HuH-7.5 (cell line): ENCODE measurements around the gene BMERB1.

Experiments
- DNase-seq: peaks from one replicate; pipeline ENCODE4 v3.0.0; 2011; ENCODE audit warnings: low spot score

The BMERB1 gene

GRCh38 chr16:15498427-15499175 is 64.2 kb downstream of the BMERB1 start:
- no peak for DNase-seq

GRCh38 chr16:15502041-15502725 is 67.8 kb downstream of the BMERB1 start:
- no peak for DNase-seq

DNA sequence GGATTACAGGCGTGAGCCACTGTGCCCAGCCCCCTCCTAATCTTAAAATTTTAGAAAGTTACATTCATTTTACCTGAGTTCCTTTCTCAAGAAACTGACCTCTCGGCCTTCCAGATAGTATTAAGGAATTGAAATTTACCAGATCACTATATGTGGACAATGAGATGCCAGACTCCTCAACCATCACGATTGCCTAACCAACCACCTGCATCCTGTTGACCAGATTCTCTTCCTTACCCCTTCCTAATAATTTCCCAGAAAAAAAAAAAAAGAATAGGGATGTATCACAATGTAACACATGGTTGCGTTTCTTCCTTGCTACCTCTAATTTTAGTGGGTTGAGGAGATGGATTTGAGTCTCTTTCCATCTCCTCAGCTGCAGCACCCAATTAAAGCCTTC is 72.1 kb downstream of the BMERB1 start:
- DNase-seq: no peak

DNA sequence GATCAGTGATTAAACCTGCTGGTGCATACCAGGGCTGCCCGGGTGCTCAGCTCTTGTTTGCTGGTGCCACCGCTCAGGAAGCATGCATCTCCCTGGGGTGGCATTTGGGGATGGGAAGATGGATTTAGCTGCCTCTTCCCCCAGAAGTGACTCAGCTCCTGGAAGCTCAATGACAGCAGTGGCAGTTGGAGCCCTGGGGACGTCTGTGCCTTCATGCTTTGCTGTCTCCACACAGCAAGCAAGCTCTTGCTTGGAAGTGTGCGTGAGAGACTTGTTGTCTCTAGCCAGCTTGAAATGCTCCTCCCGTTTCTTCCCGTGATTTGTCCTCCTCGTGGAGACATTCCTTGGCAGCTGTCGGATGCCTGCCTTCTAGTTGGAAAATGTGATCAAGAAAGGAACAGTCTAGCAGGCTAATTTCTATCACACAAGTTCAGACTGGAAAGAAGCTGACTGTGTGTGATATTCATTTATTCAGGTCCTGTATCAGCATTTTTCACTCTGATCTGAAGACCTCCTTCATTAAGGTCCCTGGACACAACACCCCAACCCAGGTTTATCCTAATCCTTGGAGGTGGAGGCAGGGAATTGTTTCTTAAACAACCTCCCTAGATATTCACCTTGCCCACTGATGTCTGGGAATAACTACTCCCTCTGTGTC is 73.0 kb downstream of the BMERB1 start:
- no peak for DNase-seq

- DNase-seq: no peak
These were observed 73.7 kb downstream of the BMERB1 start for GRCh38 chr16:15507959-15508627.

- no peak for DNase-seq
These were observed 74.7 kb downstream of the BMERB1 start for GRCh38 chr16:15509051-15509592.

DNA sequence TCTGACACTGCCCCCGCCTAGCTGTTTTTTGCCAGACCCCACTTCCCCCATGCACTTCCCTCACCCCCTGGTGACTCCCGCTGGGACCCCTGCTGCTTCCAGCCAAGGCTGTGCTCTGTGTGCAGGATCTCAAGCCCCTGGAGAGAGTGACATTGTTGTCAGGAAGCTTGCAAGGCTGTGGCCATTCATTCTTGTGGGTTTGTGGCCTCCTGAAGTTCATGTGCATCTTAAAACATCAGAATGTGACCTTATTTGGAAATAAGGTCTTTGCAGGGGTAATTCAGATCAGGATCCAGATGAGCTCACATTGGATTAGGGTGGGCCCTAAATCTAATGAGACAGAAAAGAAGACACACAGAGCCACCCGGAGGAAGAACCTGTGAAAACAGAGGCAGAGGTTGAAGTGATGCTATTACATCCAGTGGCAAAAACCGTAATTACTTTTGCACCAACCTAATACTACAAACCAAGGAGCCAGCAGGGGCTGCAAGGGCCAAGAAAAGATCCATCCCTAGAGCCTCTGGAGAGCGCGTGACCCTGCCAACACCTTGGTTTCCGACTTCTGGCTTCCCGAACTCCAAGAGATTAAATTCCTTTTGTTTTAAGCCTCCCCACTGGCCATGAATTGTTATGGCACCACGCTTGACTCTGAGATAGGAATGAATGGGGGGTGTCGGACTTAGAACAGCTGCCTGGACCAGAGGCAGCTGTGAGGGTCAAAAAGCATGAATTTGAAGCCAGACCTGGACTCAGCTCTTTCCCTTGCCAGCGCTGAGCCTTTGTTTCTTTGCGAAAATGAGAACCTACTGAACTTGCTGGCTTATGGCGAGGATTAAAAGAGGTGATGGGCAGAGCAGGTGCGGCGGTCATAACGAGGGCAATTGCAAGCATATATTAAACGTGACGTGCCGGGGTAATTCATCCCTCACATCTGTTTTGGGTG is 75.5 kb downstream of the BMERB1 start:
- no peak for DNase-seq

GRCh38 chr16:15510992-15511391 is 76.6 kb downstream of the BMERB1 start:
- no peak for DNase-seq

- DNase-seq: no peak
These were observed 77.5 kb downstream of the BMERB1 start for GRCh38 chr16:15511759-15512487.

GRCh38 chr16:15513156-15513555 is 78.8 kb downstream of the BMERB1 start:
- no peak for DNase-seq

- no peak for DNase-seq
These were observed 81.6 kb downstream of the BMERB1 start for GRCh38 chr16:15515992-15516391.

DNA sequence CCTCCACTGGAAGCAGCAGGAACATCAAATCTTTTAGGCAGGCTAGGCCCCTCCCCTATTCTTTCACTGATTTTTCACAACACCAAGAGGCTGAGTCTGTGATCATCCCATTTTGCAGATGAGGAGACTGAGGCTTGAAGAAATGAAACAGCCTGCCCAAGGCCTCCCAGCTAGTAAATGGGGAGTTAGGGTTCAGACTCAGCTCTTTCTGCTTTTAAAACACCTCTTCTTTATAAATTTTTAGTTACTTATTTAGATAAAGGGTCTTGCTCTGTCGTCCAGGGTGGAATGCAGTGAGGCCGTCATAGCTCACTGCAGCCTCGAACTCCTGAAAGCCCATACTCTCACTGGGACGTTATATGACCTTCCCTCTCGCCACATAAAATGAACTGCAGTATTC is 82.2 kb downstream of the BMERB1 start:
- DNase-seq: no peak

- DNase-seq: no peak
These were observed 83.5 kb downstream of the BMERB1 start for GRCh38 chr16:15517743-15518377.

- no peak for DNase-seq
These were observed 84.3 kb downstream of the BMERB1 start for GRCh38 chr16:15518381-15519351.

DNA sequence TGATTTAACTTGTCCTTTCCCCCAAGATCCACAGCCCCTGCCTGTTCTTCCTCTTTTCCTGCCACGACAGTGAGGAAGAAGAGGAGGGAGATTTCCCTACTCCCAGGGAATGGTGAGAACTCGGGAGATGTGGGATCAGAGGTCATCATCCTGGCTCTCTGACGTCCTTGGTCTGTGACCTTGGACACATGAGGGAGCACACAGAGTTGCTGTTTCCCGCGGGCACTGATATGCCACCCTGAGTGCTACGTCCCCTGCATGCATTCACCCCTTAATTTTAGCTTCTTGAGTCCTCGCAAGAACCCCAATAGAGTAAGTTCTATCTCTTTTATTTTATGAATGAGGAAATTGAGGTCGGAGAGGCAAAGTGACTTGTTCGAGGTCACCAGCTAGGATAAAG is 85.4 kb downstream of the BMERB1 start:
- no peak for DNase-seq

GRCh38 chr16:15521390-15521757 is 87.0 kb downstream of the BMERB1 start:
- no peak for DNase-seq

GRCh38 chr16:15521758-15522509 is 87.5 kb downstream of the BMERB1 start:
- no peak for DNase-seq

GRCh38 chr16:15523092-15523541 is 88.7 kb downstream of the BMERB1 start:
- no peak for DNase-seq
